Activated naive CD4-positive, alpha-beta T cell treated with anti-CD3 and anti-CD28 coated beads, Interleukin-2, amount 10 ng/mL, durations not matched to agents 7 days and 5 days (primary cell): ENCODE measurements around the gene ZNF200.

Experiments used
- CTCF ChIA-PET: fragments of 350-600 bp; sonication (Branson Sonifier 250); formaldehyde crosslinking; loops from one replicate; lab custom pipeline; 2021; ENCODE audit warnings: antibody characterized with exemption; lab: Charles Lee
- DNase-seq: peaks from one replicate; pipeline ENCODE4 v3.0.0-alpha.2; 2020
- H3K27ac Mint-ChIP-seq: one replicate; pipeline ENCODE4 v1.8.0; 2021; ENCODE audit warnings: mild to moderate bottlenecking, moderate library complexity, mixed read lengths
- H3K27me3 Mint-ChIP-seq: one replicate; pipeline ENCODE4 v1.8.0; 2021; ENCODE audit warnings: mild to moderate bottlenecking, mixed read lengths
- H3K36me3 Mint-ChIP-seq: one replicate; pipeline ENCODE4 v1.8.0; 2021; ENCODE audit warnings: mixed read lengths
- H3K4me1 Mint-ChIP-seq: one replicate; pipeline ENCODE4 v1.8.0; 2021; ENCODE audit warnings: mixed read lengths
- H3K4me3 Mint-ChIP-seq: one replicate; pipeline ENCODE4 v1.8.0; 2021; ENCODE audit warnings: mild to moderate bottlenecking, moderate library complexity, mixed read lengths
- H3K9me3 Mint-ChIP-seq: one replicate; pipeline ENCODE4 v1.8.0; 2021; ENCODE audit warnings: mixed read lengths

ZNF200 gene

DNA sequence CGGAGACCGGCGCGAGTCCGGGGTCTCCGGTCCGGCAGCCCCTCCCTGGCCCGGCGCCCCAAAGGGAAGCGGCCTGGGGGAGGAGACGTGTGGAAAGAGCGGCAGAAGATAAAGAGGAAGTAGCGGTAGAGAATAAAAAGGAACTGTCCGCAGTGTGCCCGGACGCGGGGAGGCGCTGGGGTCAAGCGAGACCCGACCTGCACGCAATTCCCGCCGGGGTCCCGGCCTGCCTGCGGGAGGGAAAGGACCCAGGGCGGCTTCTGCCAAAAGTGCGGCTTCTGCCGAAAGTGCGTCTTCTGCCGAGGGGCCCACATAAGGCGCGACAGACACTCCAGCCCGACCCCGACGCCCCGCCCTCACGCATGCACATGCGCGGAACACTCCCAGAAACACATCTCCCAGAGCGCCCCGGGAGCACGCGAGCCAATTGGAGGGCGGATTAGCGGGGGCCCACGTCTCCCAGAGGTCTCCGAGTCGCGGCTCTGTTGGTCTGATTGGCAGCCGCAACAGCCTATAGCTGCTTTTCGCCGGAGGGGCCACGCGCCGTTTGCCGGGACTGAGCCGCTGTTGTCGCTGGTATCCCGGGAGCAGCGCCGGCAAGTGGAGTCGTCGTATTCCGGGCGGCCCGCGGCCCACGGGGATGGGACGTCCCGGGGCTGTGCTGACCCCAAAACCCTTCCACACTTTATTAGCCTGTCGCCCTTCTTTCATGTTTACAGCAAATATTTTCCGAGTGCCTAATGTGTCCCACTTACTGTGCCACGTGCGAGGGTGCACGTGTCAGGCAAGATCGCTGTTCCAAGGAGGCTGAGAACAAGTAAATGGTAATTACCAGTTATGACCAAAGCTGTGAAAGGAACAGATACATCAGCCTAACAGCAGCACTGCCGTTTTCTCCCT is 29.4 kb upstream of the ZNF200 start:
- peaks cover 35% of the 10 kb centered on the region for H3K4me1 Mint-ChIP-seq
- peaks cover 55% of the 10 kb centered on the region for H3K36me3 Mint-ChIP-seq
- no peaks in the 10 kb centered on the region for H3K27me3 Mint-ChIP-seq
- peaks cover 44% of the 10 kb centered on the region for H3K9me3 Mint-ChIP-seq
- H3K4me3 Mint-ChIP-seq, result peak overlapping the region; percentile 84
- CTCF ChIA-PET, result no interaction called here
- DNase-seq, result peak; percentile 97
- peak overlapping the region; percentile 97 for H3K27ac Mint-ChIP-seq

DNA sequence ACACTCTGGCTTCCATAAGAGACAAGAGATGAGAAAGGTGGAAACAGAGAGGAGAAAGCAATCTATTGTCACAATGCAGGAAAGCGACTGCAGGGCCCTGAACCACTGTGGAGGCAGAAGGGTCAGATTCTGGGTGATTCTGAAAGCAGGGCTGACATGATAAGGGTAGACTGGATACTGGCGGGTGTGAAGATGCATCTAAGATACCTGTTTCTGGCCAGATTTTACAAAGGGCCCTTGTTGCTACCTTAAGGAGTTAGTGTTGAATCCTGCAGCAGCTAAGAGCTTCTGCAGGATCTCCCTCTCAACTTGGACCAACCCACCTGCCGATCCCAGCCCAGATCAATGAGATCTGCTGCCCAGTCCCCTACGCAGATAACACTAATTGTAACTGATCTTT is 27.6 kb upstream of the ZNF200 start:
- H3K9me3 Mint-ChIP-seq, result peaks cover 30% of the 10 kb centered on the region
- CTCF ChIA-PET, result interaction anchor here (0.7 kb wide), 1 partner anchor 73 kb away, joined by 3 read pairs; no protein-coding TSS in a partner anchor
- DNase-seq, result no peak
- peak overlapping the region; percentile 97 for H3K27ac Mint-ChIP-seq
- H3K27me3 Mint-ChIP-seq, result peaks cover 6% of the 10 kb centered on the region
- H3K4me3 Mint-ChIP-seq, result peak overlapping the region; percentile 84
- peaks cover 43% of the 10 kb centered on the region for H3K36me3 Mint-ChIP-seq
- peaks cover 35% of the 10 kb centered on the region for H3K4me1 Mint-ChIP-seq

GRCh38 chr16:3259836-3260235 is 24.9 kb upstream of the ZNF200 start:
- H3K4me1 Mint-ChIP-seq, result peaks cover 25% of the 10 kb centered on the region
- no peak for DNase-seq
- H3K36me3 Mint-ChIP-seq, result peaks cover 20% of the 10 kb centered on the region
- H3K27ac Mint-ChIP-seq, result no peak overlapping the region
- H3K27me3 Mint-ChIP-seq, result peaks cover 18% of the 10 kb centered on the region
- peaks cover 13% of the 10 kb centered on the region for H3K9me3 Mint-ChIP-seq
- no peak overlapping the region for H3K4me3 Mint-ChIP-seq
- CTCF ChIA-PET, result no interaction called here

DNA sequence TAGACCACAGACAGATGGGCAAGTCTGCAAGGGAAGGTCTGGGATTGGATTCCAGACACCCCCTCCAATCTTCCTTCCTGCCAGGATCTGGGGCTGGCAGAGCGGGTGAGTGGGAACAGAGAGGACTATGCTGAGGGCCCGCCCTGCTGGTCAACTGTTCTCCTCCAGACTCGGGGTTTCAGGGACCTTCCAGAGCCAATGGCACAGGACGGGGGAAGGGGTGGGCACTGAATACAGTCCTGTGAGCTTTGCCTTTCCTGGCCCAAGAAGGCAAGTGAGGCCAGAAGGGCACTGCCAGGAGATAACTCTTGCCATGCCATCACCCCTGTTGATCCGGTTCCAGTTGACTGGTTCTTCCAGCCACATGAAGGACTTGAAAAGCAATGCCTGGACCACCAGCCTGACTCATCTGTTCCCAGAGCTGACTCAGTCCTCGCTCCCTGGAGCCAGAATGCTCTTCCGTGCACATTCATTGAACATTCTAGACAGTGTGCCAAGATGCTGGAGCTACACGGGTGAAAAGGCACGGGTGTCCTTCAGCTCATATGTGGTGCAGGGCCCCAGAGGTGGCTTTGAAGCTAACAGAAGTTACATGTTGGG is 22.0 kb upstream of the ZNF200 start:
- H3K9me3 Mint-ChIP-seq, result peaks cover 5% of the 10 kb centered on the region
- DNase-seq, result no peak
- peaks cover 3% of the 10 kb centered on the region for H3K4me1 Mint-ChIP-seq
- CTCF ChIA-PET, result interaction anchor here (2.2 kb wide), 1 partner anchor 9 kb away, joined by 4 read pairs; no protein-coding TSS in a partner anchor
- H3K27ac Mint-ChIP-seq, result no peak overlapping the region
- peaks cover 24% of the 10 kb centered on the region for H3K27me3 Mint-ChIP-seq
- H3K4me3 Mint-ChIP-seq, result no peak overlapping the region
- no peaks in the 10 kb centered on the region for H3K36me3 Mint-ChIP-seq

DNA sequence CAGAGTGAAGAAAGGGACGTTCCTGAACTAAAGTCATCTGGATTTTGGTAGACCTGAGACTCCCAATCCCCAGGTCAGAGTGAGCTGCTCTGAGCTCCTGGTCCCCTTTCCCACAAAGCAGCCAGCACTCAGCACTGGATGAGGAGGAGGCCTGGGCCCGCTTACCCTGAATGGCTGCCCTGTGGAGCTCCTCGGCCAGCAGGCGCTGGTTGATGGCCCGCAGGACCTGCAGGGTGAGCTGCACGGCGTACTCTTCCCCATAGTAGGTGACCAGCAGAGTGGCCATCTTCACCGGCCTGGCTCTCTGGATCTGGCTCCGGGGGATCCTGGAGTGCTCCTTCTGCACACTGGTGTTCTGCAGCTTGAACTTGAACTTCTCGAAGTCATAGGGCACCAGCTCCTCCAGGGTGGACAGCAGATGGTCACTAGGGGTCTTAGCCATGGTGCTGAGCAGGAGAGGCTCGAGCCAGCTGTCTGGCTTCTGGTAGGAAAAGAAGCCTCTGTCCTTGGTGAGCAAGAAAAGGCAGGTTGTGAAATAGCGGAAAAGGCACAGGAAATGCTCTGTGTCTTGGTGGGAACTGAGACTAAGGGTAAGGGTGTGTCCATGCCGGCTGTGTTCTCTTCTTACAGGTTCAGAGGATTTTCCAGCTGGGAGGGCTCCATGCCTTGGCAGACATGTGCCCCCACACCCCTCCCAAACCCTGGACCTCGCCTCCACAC is 21.3 kb upstream of the ZNF200 start, which contains the start of gene MEFV:
TSS of gene MEFV (minus strand) at position 488 of the 720 bp plus-strand sequence. CDS start at position 442, 46 bp downstream.
- no peaks in the 10 kb centered on the region for H3K4me1 Mint-ChIP-seq
- peaks cover 2% of the 10 kb centered on the region for H3K9me3 Mint-ChIP-seq
- H3K27ac Mint-ChIP-seq, result no peak within 1 kb of the TSS
- H3K4me3 Mint-ChIP-seq, result no peak within 1 kb of the TSS
- CTCF ChIA-PET, result interaction anchor here (2.2 kb wide), 1 partner anchor 9 kb away, joined by 4 read pairs; no protein-coding TSS in a partner anchor
- no peaks in the 10 kb centered on the region for H3K36me3 Mint-ChIP-seq
- DNase-seq, result no peak
- peaks cover 25% of the 10 kb centered on the region for H3K27me3 Mint-ChIP-seq

- CTCF ChIA-PET, result interaction anchor here (1.2 kb wide), 1 partner anchor 13 kb away, joined by 3 read pairs; no protein-coding TSS in a partner anchor
- DNase-seq, result no peak
- peaks cover 33% of the 10 kb centered on the region for H3K27me3 Mint-ChIP-seq
- H3K36me3 Mint-ChIP-seq, result no peaks in the 10 kb centered on the region
- H3K4me3 Mint-ChIP-seq, result no peak overlapping the region
- no peaks in the 10 kb centered on the region for H3K4me1 Mint-ChIP-seq
- H3K27ac Mint-ChIP-seq, result no peak overlapping the region
- H3K9me3 Mint-ChIP-seq, result peaks cover 2% of the 10 kb centered on the region
Measured at GRCh38 chr16:3254309-3254708, 19.4 kb upstream of the ZNF200 start.

GRCh38 chr16:3252967-3253366 is 18.0 kb upstream of the ZNF200 start:
- Mint-ChIP-seq H3K9me3 (peaks cover 2% of the 10 kb centered on the region), H3K27me3 (peaks cover 41% of the 10 kb centered on the region), H3K4me1 (no peaks in the 10 kb centered on the region), H3K27ac (no peak overlapping the region), H3K36me3 (no peaks in the 10 kb centered on the region), H3K4me3 (no peak overlapping the region)
- CTCF ChIA-PET, result no interaction called here
- no peak for DNase-seq

DNA sequence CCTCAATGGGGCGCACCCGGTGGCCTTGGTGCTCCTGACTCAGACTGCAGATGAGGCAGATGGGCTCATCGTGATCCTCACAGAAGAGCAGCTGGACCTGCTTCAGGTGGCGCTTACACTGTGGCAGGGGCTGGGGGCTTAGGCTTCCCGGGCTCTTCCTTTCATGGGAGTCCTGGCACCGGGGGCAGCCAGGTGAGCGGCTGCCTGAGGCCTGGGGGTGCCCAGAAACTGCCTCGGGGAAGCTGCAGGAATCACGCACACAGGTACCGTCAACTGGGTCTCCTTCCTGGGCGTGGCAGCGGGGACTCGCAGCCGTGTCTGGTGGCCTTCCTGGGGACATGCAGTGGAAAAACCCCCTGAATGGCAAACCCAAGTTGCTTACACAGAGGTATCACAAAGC is 14.5 kb upstream of the ZNF200 start:
- Mint-ChIP-seq H3K27ac (no peak overlapping the region), H3K4me3 (no peak overlapping the region), H3K4me1 (no peaks in the 10 kb centered on the region), H3K36me3 (no peaks in the 10 kb centered on the region), H3K9me3 (peaks cover 2% of the 10 kb centered on the region), H3K27me3 (peaks cover 38% of the 10 kb centered on the region)
- CTCF ChIA-PET, result no interaction called here
- DNase-seq, result no peak

DNA sequence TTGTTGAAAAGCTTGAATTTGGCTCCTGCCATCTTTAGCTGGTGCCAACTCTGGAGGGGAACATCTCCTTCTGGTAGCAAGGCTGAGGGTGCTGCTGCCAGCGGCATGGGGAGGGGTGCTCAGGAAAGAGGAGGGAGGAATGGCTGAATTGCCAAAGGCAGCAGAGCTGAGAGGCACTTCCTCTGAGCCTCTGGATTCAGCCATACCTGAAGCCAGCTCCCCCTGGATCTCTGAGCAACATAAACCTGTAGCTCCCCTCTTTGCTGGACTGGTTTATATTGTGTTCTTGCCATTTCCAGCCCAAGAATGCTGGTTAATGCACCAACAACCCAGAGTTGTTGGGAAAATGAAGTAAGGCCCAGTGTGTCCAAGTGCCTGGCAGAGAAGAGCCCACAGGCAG is 14.1 kb upstream of the ZNF200 start:
- Mint-ChIP-seq H3K36me3 (no peaks in the 10 kb centered on the region), H3K27me3 (peaks cover 38% of the 10 kb centered on the region), H3K9me3 (peaks cover 3% of the 10 kb centered on the region), H3K4me3 (no peak overlapping the region), H3K4me1 (no peaks in the 10 kb centered on the region), H3K27ac (no peak overlapping the region)
- CTCF ChIA-PET, result no interaction called here
- DNase-seq, result no peak

DNA sequence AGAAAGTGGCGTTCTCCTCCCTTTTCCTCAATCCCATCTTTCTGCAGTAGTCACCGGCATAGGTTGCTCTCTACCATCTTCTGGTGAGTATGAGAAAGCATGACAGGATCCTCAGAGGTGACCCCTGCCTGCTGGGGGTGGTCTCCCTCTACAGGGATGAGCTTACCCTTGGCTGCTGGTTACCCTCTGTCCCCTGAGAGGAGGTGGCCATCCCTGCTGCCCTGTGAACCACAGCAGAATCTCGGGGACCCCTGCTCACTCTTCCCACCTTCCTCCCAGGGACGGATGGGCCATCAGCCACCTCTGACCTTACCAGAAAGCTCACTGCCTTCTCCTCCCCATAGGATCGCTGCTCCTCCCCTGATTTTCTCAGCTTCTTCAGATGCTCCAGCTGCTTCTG is 13.6 kb upstream of the ZNF200 start:
- no peaks in the 10 kb centered on the region for H3K36me3 Mint-ChIP-seq

GRCh38 chr16:3246876-3247275 is 11.9 kb upstream of the ZNF200 start:
- H3K27me3 Mint-ChIP-seq, result peaks cover 32% of the 10 kb centered on the region
- CTCF ChIA-PET, result no interaction called here
- H3K9me3 Mint-ChIP-seq, result peaks cover 4% of the 10 kb centered on the region
- H3K27ac Mint-ChIP-seq, result no peak overlapping the region
- no peaks in the 10 kb centered on the region for H3K4me1 Mint-ChIP-seq
- no peak overlapping the region for H3K4me3 Mint-ChIP-seq
- no peak for DNase-seq
- H3K36me3 Mint-ChIP-seq, result no peaks in the 10 kb centered on the region

More for the DNA sequence above, 13.6 kb upstream of the ZNF200 start:
- CTCF ChIA-PET, result no interaction called here
- no peaks in the 10 kb centered on the region for H3K4me1 Mint-ChIP-seq
- peaks cover 38% of the 10 kb centered on the region for H3K27me3 Mint-ChIP-seq
- no peak for DNase-seq
- H3K4me3 Mint-ChIP-seq, result no peak overlapping the region
- peaks cover 4% of the 10 kb centered on the region for H3K9me3 Mint-ChIP-seq
- H3K27ac Mint-ChIP-seq, result no peak overlapping the region

DNA sequence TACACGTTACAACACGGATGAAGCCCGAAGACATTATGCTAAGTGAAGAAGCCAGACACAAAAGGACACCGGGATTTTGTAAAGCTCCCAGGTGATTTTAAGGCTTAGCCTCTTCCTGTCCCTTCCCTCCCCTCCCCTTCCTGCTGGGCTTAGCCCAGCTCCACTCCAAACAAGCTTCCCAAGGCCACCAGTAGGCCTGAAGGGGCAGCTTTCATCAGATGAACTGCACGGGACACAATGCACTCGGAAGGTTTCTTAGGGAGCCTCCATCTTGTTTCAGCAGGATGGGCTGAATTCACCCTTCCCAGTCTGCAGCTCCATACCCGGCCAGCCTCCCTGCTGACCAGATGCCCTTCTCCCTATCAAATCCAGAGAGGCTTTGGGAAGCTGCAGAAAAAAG is 11.0 kb upstream of the ZNF200 start:
- H3K4me1 Mint-ChIP-seq, result no peaks in the 10 kb centered on the region
- H3K4me3 Mint-ChIP-seq, result no peak overlapping the region
- CTCF ChIA-PET, result no interaction called here
- H3K27me3 Mint-ChIP-seq, result peaks cover 28% of the 10 kb centered on the region
- no peak for DNase-seq
- H3K27ac Mint-ChIP-seq, result no peak overlapping the region
- H3K36me3 Mint-ChIP-seq, result no peaks in the 10 kb centered on the region
- peaks cover 4% of the 10 kb centered on the region for H3K9me3 Mint-ChIP-seq

- DNase-seq, result no peak
- Mint-ChIP-seq H3K27ac (no peak overlapping the region), H3K4me1 (no peaks in the 10 kb centered on the region), H3K9me3 (peaks cover 4% of the 10 kb centered on the region), H3K4me3 (no peak overlapping the region), H3K36me3 (no peaks in the 10 kb centered on the region), H3K27me3 (peaks cover 18% of the 10 kb centered on the region)
- CTCF ChIA-PET, result no interaction called here
Measured at GRCh38 chr16:3243882-3244281, 8.9 kb upstream of the ZNF200 start.

DNA sequence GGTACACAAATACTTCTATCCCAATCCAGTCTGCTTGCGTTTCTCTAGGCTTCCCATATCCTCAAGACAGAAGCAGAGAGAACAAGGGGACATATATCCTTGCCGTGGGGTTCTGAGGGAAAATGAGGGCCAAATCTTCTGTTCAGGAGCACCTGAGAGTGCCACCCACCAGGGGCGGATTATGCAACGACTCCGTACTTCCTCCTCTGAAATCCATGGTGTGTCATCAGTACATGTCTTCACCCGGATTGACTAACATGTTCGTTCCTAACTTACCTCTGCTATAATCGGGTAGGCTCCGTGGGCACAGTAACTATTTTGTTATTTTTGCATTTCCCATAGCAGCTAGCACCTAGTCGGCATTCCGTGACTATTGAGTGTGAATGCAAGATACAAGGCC is 7.8 kb upstream of the ZNF200 start:
- no peak for DNase-seq
- no peaks in the 10 kb centered on the region for H3K36me3 Mint-ChIP-seq
- H3K27ac Mint-ChIP-seq, result no peak overlapping the region
- CTCF ChIA-PET, result no interaction called here
- no peak overlapping the region for H3K4me3 Mint-ChIP-seq
- peaks cover 8% of the 10 kb centered on the region for H3K27me3 Mint-ChIP-seq
- H3K4me1 Mint-ChIP-seq, result no peaks in the 10 kb centered on the region
- peaks cover 4% of the 10 kb centered on the region for H3K9me3 Mint-ChIP-seq
